Parathyroid adenoma (tissue), 2 donors: ENCODE data around the gene ZNF780B.

Experiments
- H2AFZ ChIP-seq: fragments of 300-600 bp; sonication (generic); one replicate; pipeline ENCODE4 v1.7.0; 2017; ENCODE audit warnings: antibody characterized with exemption, mild to moderate bottlenecking
- H3K27ac ChIP-seq: fragments of 300-600 bp; sonication (generic); one replicate; pipeline ENCODE4 v1.7.0; 2017
- H3K27me3 ChIP-seq: fragments of 300-600 bp; sonication (generic); one replicate; pipeline ENCODE4 v1.7.0; 2017; ENCODE audit warnings: low read length; ENCODE audit not compliant: control insufficient read depth, insufficient read depth
- H3K36me3 ChIP-seq: fragments of 300-600 bp; sonication (generic); one replicate; pipeline ENCODE4 v1.7.0; 2017; ENCODE audit warnings: low read length; ENCODE audit not compliant: control insufficient read depth, insufficient read depth
- H3K4me1 ChIP-seq: fragments of 300-600 bp; sonication (generic); one replicate; pipeline ENCODE4 v1.7.0; 2017; ENCODE audit warnings: control low read depth
- H3K4me2 ChIP-seq: fragments of 300-600 bp; sonication (generic); one replicate; pipeline ENCODE4 v1.7.0; 2017; ENCODE audit warnings: low read length
- H3K4me3 ChIP-seq: fragments of 300-600 bp; sonication (generic); one replicate; pipeline ENCODE4 v1.7.0; 2017; ENCODE audit warnings: low read depth, low read length
- H3K79me2 ChIP-seq: fragments of 300-600 bp; sonication (generic); one replicate; pipeline ENCODE4 v1.7.0; 2017; ENCODE audit warnings: control low read depth
- H3K9ac ChIP-seq: fragments of 300-600 bp; sonication (generic); one replicate; pipeline ENCODE4 v1.7.0; 2017; ENCODE audit warnings: mild to moderate bottlenecking
- H3K9me3 ChIP-seq: fragments of 300-600 bp; sonication (generic); one replicate; pipeline ENCODE4 v1.7.0; 2017; ENCODE audit warnings: low read length; ENCODE audit not compliant: control insufficient read depth
- CTCF ChIP-seq: fragments of 300-600 bp; sonication (generic); IDR thresholded peaks from one replicate; pipeline ENCODE4 v1.7.0; 2017; ENCODE audit warnings: antibody characterized with exemption, mild to moderate bottlenecking
- donor health status: primary hyperparathyroidism.

ZNF780B gene

GRCh38 chr19:40005691-40006272 is 50.2 kb downstream of the ZNF780B start:
- H3K27ac ChIP-seq, result no peak overlapping the region
- TF ChIP-seq CTCF, result no peak
- H3K4me3 ChIP-seq, result no peak overlapping the region
- no peaks in the 10 kb centered on the region for H3K27me3 ChIP-seq
- no peak overlapping the region for H3K4me2 ChIP-seq
- no peaks in the 10 kb centered on the region for H3K9me3 ChIP-seq
- H3K9ac ChIP-seq, result no peak overlapping the region
- no peak overlapping the region for H2AFZ ChIP-seq
- no peaks in the 10 kb centered on the region for H3K36me3 ChIP-seq
- H3K79me2 ChIP-seq, result no peaks in the 10 kb centered on the region
- H3K4me1 ChIP-seq, result no peaks in the 10 kb centered on the region

- H3K4me1 ChIP-seq, result no peaks in the 10 kb centered on the region
- no peak for TF ChIP-seq CTCF
- no peak overlapping the region for H3K9ac ChIP-seq
- H3K4me3 ChIP-seq, result no peak overlapping the region
- no peak overlapping the region for H3K4me2 ChIP-seq
- no peaks in the 10 kb centered on the region for H3K9me3 ChIP-seq
- no peak overlapping the region for H2AFZ ChIP-seq
- no peak overlapping the region for H3K27ac ChIP-seq
- H3K79me2 ChIP-seq, result peaks cover 11% of the 10 kb centered on the region
- H3K27me3 ChIP-seq, result no peaks in the 10 kb centered on the region
- H3K36me3 ChIP-seq, result no peaks in the 10 kb centered on the region
Observed at GRCh38 chr19:39998501-39998900, 57.5 kb downstream of the ZNF780B start.

- Histone ChIP-seq H3K4me3 (peak overlapping the region; percentile 96), H3K4me1 (no peaks in the 10 kb centered on the region), H3K79me2 (peaks cover 11% of the 10 kb centered on the region), H2AFZ (peak overlapping the region; percentile 94), H3K4me2 (peak overlapping the region; percentile 99), H3K9ac (no peak overlapping the region), H3K36me3 (no peaks in the 10 kb centered on the region), H3K27ac (peak overlapping the region; percentile 65), H3K9me3 (no peaks in the 10 kb centered on the region), H3K27me3 (no peaks in the 10 kb centered on the region)
- TF ChIP-seq CTCF, result no peak
Observed at GRCh38 chr19:39997638-39998216, 58.3 kb downstream of the ZNF780B start.

GRCh38 chr19:39996811-39997637 is 59.0 kb downstream of the ZNF780B start, which contains the start of gene ZNF546:
Gene ZNF546, plus strand, starts transcription at chr19:39997060. Its CDS starts 1,267 bp downstream, at chr19:39998327.
- Histone ChIP-seq H2AFZ (peak within 1 kb of the TSS; percentile 94), H3K4me2 (peak within 1 kb of the TSS; percentile 99), H3K4me3 (peak within 1 kb of the TSS; percentile 96), H3K36me3 (no peaks in the 10 kb centered on the region), H3K27me3 (no peaks in the 10 kb centered on the region), H3K9me3 (no peaks in the 10 kb centered on the region), H3K4me1 (no peaks in the 10 kb centered on the region), H3K9ac (peak within 1 kb of the TSS; percentile 41), H3K27ac (peak within 1 kb of the TSS; percentile 65), H3K79me2 (peaks cover 11% of the 10 kb centered on the region)
- TF ChIP-seq CTCF, result no peak
